Stimulated activated effector memory CD8-positive, alpha-beta T cell treated with anti-CD3 and anti-CD28 coated beads, Interleukin-12 subunit alpha, Interleukin-12 subunit beta, amount 100 ng/mL, for 72 hours (primary cell): ENCODE data around the gene ZNF629.

Experiments
- ATAC-seq: fragments of 150-1000 bp; cut with Tn5 transposase; 2 replicates; pipeline ENCODE4 v1.10.0; 2021
- DNase-seq, 2 donors: peaks; one replicate each; pipeline ENCODE4 v3.0.0; 2021 to 2022; ENCODE audit warnings: low spot score in 2 of 2
- H3K27ac Mint-ChIP-seq: one replicate; pipeline ENCODE4 v1.8.0; 2022; ENCODE audit warnings: mild to moderate bottlenecking, mixed read lengths
- H3K36me3 Mint-ChIP-seq: one replicate; pipeline ENCODE4 v1.8.0; 2022; ENCODE audit warnings: mild to moderate bottlenecking, mixed read lengths
- H3K4me1 Mint-ChIP-seq: one replicate; pipeline ENCODE4 v1.8.0; 2022; ENCODE audit warnings: mixed read lengths
- H3K4me3 Mint-ChIP-seq: one replicate; pipeline ENCODE4 v1.8.0; 2022; ENCODE audit warnings: mild to moderate bottlenecking, mixed read lengths
- H3K9me3 Mint-ChIP-seq: one replicate; pipeline ENCODE4 v1.8.0; 2022; ENCODE audit warnings: mixed read lengths

ZNF629 gene

DNA sequence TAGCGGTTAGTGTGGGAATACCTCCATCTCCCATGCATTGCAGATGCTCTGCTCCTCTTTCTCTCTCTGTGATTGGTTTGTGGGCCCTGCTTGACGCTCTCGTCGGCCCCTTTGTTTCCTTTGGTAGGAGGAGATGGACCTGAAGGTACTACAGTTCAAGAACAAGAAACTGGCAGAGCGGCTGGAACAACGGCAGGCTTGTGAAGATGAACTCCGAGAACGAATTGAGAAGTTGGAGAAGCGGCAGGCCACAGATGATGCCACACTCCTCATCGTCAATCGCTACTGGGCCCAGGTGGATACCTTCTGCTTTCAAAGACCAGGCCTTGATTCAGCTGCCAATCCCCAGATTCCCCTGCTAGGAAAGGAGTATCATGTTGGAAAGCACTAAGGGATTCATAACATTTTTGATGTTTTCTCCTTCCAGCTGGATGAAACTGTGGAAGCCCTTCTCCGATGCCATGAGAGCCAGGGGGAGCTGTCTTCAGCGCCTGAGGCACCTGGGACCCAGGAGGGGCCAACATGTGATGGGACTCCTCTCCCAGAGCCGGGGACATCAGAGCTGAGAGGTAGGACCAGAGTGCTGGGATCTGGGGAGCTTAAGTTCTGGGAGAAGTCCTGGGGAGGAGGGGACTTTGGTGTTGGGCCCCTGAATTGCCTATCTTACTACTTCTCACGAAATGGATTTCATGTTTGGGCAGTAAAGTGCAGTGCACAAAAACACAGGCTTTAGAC, 23.8 kb downstream of the ZNF629 start:
- peak overlapping the region; percentile 84 for H3K27ac Mint-ChIP-seq
- H3K36me3 Mint-ChIP-seq = peaks cover 73% of the 10 kb centered on the region
- H3K4me1 Mint-ChIP-seq = peaks cover 28% of the 10 kb centered on the region
- H3K4me3 Mint-ChIP-seq = peak overlapping the region; percentile 92
- no peak for DNase-seq
- no peak for ATAC-seq
- no peaks in the 10 kb centered on the region for H3K9me3 Mint-ChIP-seq

DNA sequence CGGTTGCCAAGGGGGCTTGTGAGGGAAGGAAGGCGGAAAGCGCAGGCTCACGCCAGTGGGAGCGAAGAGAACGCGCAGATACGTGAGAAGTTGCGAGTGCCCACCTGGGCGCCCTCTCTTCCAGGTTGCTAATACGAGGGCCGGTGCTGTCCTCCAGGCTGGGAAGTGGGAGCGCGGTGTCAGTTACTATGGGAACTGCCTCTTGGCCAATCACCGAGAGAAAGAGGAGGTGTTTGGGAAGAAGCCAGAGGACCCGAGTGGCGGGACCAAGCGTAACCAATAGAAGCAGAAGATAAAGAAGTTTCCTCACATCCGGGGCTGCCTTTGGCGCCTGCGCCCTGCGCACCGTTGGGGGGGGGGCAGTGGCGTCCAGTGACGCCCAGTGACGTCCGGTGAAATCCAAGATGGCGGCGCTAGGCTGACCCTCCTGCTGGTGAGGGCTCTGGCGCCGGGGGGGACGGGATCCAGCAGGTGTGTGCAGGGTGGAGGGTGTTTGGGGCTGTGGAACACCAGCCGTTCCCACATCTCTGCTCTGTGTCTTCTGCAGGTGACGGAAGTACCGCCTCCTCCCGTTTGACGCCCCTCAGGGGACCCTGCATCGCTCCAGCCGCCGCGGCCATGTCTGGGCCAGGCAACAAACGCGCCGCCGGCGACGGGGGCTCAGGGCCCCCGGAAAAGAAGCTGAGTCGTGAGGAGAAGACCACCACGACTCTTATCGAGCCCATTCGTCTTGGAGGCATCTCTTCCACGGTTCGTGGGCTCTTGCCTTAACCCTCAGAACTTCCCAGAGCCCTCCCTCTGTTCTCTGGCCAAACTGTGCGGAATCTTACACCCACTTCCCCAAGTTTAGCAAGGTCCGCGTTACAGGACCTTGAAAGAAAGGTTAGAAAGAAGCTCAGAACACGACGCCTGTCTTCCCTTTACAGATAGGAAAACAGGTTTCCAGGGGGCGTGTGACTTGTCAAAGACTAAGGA, 24.8 kb downstream of the ZNF629 start, which contains the start of the genes CFAP119 and RNF40:
Gene CFAP119, minus strand, starts transcription at position 135 of the 975 bp plus-strand sequence. CDS start 314 bp downstream, outside the sequence.
Gene RNF40, plus strand, starts transcription at position 395 of the 975 bp plus-strand sequence. Its CDS starts 224 bp downstream, at position 619.
- H3K4me3 Mint-ChIP-seq = peak within 1 kb of the TSS; percentile 92
- peaks cover 28% of the 10 kb centered on the region for H3K4me1 Mint-ChIP-seq
- DNase-seq = peak; percentile 86 to 95
- H3K27ac Mint-ChIP-seq = peak within 1 kb of the TSS; percentile 84
- peaks cover 65% of the 10 kb centered on the region for H3K36me3 Mint-ChIP-seq
- ATAC-seq = peak; percentile 94
- H3K9me3 Mint-ChIP-seq = no peaks in the 10 kb centered on the region

DNA sequence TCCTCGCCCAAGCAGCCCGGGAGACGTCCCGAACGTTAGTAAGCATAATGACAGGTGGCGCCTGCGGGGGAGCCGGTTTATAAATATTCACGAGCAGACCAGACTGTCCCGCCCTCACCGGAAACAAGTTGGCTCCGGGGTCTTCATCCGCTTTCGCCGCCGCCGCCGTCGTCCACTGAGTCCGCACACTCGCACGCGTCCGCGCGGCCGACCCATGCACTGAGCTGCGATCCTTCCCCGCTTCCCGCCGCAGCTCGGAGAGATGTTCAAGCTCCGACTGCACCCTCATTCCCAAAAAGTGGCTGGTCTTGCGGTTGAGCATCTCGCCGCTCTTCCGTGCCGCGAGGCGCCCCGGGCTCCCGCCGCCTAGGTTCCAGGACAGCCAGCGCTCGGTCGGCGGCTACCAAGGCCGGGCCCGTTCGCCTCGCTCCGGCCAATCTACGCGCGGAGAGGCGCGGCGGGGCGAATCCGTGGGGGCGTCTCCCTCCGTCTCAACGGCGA, 25.5 kb downstream of the ZNF629 start:
- Mint-ChIP-seq H3K4me3 (peak overlapping the region; percentile 92), H3K4me1 (peaks cover 28% of the 10 kb centered on the region), H3K36me3 (peaks cover 65% of the 10 kb centered on the region), H3K27ac (peak overlapping the region; percentile 84), H3K9me3 (no peaks in the 10 kb centered on the region)
- DNase-seq = peak in 1 of 2 donors; percentile 77
- ATAC-seq = peak; percentile 66

DNA sequence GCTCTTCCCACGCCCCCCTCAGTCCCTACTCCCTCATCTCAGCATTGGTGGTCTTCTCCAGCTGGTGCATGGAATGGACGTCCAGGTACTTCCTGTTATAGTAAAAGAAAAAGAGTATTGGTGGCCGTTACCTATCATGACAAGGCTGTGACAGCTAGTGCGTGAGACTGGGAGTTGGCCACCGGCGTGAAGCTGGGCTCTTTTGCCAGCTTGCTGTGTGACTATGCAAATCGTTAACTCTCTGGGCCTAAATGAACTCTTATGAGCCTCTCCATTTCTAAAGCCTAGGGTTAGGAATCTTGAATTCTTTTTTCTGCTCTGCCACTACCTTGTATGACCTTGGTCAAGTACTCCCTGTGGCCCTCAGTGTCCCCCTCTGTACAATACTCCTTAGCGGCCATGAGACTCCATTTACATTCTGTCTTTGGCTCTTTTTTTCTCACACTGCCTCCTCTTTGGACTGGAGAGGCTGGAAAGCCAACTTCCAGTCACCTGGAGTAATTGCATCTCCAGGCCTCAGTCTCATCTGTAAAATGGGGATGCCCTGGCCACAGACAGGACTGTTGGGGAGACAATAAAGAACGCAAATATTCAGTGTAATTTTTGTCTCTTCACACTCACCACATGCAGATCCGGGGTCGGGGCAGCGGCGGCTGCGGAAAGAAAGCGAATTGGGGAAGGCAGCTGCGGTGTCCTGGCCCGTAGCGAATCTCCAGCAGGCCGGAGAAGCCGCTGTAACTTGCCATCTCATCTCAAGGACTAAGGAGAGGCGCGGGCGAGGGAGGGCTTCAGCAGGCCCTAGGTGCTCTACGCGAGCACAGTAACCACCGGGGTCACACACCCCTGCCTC, 26.2 kb downstream of the ZNF629 start:
- H3K4me3 Mint-ChIP-seq = peak overlapping the region; percentile 92
- H3K27ac Mint-ChIP-seq = peak overlapping the region; percentile 84
- peaks cover 65% of the 10 kb centered on the region for H3K36me3 Mint-ChIP-seq
- peaks cover 28% of the 10 kb centered on the region for H3K4me1 Mint-ChIP-seq
- DNase-seq (no peak), ATAC-seq (no peak)
- no peaks in the 10 kb centered on the region for H3K9me3 Mint-ChIP-seq

DNA sequence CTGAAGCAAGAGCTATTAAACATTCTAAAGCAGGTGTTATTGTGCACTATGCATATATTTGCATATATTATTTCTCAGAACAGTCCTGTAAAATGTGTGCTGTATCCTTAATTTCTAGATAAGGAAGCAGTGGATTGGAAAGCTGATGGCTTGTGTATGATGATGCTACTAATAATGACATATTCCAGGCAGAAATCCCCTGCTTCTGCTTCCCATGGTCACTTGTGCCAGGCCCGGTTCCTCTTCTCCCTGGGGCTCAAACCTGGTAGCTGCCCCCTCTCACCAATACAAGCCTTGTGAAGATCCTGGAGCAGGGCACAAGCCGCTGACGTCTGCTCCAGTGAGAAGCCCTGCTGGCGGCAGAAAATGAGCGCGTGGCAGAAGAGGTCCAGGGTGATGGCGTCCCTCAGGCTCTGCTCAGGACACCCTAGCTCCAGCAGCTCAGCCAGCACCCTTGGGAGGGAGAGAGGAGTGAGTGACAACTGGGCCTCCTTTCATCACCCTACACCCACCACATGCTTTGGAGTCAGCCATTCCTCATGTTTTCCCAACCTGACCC, 26.9 kb downstream of the ZNF629 start:
- Mint-ChIP-seq H3K9me3 (no peaks in the 10 kb centered on the region), H3K36me3 (peaks cover 65% of the 10 kb centered on the region), H3K4me1 (peaks cover 28% of the 10 kb centered on the region), H3K4me3 (peak overlapping the region; percentile 92), H3K27ac (no peak overlapping the region)
- DNase-seq = no peak
- ATAC-seq = no peak

DNA sequence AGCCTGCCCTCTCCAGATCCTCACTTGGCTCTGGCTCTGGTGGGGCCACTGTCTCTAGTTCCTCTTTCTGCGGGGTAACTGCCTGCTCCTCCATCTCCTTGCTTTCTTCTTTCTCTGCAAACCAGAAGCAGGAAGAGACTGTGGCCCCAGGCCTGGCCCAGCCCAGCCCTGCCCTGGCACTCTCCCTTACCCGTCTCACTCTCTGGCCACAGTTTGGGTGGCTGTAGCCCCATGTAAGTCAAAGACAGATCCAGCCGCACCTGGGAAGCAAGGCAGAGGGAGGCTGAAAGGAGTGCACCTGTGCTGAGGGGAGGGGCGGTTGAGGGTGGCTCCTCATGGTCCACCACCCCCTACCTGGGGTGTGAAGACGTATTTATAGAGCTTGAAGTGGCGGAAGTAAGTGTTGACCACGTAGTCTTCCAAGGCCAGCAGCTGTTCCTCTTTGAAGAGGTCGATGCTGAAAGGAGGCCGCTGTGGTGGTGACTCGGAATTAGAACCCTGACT, 28.0 kb downstream of the ZNF629 start:
- Mint-ChIP-seq H3K36me3 (peaks cover 64% of the 10 kb centered on the region), H3K4me1 (peaks cover 27% of the 10 kb centered on the region), H3K9me3 (no peaks in the 10 kb centered on the region), H3K4me3 (no peak overlapping the region), H3K27ac (no peak overlapping the region)
- DNase-seq (no peak), ATAC-seq (no peak)

DNA sequence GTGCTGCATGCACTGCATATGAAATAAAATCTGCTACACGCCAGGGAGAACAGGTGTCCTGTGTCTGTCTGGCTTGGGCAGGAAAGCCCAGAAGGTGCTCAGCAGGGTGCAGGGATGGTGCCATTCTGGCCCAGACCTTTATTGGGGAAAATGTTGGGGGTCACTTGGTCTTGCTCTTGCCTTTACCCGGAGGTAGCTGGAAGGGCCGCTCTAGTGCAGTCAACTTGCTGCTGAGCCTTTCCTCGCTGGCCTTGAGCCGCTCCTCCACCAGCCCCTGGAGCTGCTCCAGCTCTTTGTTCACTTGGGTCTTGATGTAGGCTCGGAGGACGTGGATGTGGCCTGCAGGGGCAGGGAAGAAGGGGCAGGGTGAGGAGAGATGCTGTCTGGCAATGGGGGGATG, 29.7 kb downstream of the ZNF629 start:
- H3K9me3 Mint-ChIP-seq = no peaks in the 10 kb centered on the region
- ATAC-seq (no peak), DNase-seq (no peak)
- no peak overlapping the region for H3K4me3 Mint-ChIP-seq
- H3K4me1 Mint-ChIP-seq = peaks cover 13% of the 10 kb centered on the region
- no peak overlapping the region for H3K27ac Mint-ChIP-seq
- H3K36me3 Mint-ChIP-seq = peaks cover 63% of the 10 kb centered on the region

DNA sequence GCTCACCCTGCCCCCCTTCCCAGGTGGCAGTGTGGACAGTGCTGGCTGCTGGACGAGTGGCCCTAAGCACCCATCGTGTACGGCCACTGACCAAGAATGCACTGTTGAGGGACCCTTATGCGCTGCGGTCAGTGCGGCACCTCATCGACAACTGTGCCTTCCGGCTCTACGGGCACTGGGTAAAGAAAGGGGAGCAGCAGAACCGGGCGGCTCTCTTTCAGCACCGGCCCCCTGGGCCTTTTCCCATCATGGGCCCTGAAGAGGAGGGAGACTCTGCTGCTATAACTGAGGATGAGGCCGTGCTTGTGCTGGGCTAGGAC, 30.3 kb downstream of the ZNF629 start:
- ATAC-seq (no peak), DNase-seq (no peak)
- H3K9me3 Mint-ChIP-seq = no peaks in the 10 kb centered on the region
- no peak overlapping the region for H3K27ac Mint-ChIP-seq
- peaks cover 13% of the 10 kb centered on the region for H3K4me1 Mint-ChIP-seq
- peaks cover 63% of the 10 kb centered on the region for H3K36me3 Mint-ChIP-seq
- no peak overlapping the region for H3K4me3 Mint-ChIP-seq

DNA sequence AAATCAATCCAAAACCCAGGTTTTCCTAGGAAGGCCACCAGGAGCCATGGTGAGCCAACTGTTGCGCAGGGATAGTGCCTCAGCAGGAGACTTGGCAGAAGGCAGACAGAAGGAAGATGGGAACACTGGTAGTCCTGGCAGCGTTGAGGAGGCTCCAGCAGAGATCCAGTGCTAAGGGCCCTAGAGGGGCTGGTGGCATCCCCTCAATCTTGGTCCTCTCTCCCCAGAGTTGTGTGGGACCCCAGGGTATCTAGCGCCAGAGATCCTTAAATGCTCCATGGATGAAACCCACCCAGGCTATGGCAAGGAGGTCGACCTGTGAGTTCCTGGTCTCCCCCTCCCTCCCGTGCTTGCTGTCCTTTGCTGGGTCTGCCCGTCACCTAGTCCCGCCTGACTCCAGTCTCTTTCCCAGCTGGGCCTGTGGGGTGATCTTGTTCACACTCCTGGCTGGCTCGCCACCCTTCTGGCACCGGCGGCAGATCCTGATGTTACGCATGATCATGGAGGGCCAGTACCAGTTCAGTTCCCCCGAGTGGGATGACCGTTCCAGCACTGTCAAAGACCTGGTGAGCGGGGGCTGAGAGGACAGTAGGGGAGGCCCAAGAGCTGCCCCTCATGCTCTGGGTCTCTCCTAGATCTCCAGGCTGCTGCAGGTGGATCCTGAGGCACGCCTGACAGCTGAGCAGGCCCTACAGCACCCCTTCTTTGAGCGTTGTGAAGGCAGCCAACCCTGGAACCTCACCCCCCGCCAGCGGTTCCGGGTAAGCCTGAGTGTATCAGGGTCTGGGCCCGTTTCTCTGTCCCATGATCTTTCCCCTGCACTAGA, 30.8 kb downstream of the ZNF629 start:
- DNase-seq (no peak), ATAC-seq (no peak)
- H3K4me3 Mint-ChIP-seq = no peak overlapping the region
- peaks cover 63% of the 10 kb centered on the region for H3K36me3 Mint-ChIP-seq
- H3K27ac Mint-ChIP-seq = no peak overlapping the region
- H3K9me3 Mint-ChIP-seq = no peaks in the 10 kb centered on the region
- peaks cover 16% of the 10 kb centered on the region for H3K4me1 Mint-ChIP-seq

DNA sequence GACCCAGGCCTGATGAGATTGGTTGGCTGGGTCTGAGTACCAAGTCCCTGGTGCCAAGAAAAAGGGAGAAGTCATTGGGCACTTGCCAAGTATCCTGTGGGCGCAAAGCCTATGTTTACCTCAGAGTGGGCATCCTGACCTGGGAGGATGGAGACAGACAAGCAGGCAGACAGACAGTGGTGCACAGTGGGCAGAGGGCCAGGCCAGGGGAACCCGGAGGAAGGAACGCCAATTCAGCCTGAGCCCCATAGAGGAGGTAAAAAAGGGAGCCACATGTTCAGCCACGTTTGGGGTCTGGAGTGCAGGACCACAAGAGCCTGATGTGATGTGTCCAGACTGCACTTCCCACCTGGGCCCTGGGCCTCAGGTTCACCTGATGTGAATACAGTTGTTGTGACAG, 33.4 kb downstream of the ZNF629 start:
- Mint-ChIP-seq H3K36me3 (peaks cover 86% of the 10 kb centered on the region), H3K27ac (no peak overlapping the region), H3K4me1 (peaks cover 26% of the 10 kb centered on the region), H3K9me3 (no peaks in the 10 kb centered on the region), H3K4me3 (no peak overlapping the region)
- no peak for DNase-seq
- no peak for ATAC-seq

DNA sequence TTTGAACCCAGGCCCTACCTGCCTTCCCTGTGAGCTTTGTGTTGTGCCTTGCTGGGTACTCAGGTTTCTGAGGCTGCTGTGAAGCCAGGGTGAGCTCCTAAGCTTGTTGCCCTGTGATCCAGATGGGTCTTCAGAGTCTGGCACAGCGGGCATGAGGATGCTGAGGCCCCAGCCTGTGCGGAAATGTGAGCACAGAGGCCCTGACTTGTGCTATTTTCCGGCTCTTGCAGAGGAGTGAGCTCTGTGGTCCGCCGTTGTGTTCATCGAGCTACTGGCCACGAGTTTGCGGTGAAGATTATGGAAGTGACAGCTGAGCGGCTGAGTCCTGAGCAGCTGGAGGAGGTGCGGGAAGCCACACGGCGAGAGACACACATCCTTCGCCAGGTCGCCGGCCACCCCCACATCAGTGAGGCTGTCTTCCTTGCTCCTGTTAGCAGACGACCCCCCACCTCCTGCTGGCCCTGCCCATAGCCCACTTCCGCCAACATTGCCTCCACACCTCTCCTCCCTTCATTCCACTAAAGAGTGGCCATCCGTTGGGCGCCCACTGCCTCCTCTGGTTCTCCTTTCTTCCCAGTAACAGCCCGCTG, 36.0 kb downstream of the ZNF629 start:
- H3K36me3 Mint-ChIP-seq = peaks cover 91% of the 10 kb centered on the region
- DNase-seq (no peak), ATAC-seq (no peak)
- no peaks in the 10 kb centered on the region for H3K9me3 Mint-ChIP-seq
- H3K27ac Mint-ChIP-seq = peak overlapping the region; percentile 21
- no peak overlapping the region for H3K4me3 Mint-ChIP-seq
- peaks cover 42% of the 10 kb centered on the region for H3K4me1 Mint-ChIP-seq

DNA sequence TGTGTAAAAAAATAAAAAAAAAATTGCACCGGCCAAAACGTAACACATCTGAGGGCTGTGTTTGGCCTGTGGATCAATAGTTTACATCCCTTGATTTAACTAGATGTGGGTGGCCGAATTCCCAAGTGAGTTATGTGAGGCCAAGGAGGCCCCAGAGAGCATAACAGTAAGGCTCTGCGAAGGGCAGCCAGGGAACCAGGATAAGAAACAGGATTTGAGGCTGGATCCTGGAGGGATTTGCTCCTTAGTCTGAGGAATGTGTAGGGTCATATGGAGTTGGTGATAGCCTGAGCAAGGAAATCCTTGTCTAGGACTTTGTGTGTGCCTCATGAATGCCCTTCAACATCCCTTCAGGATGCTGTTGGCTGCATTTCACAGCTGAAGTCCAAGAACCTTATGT, 36.8 kb downstream of the ZNF629 start:
- Mint-ChIP-seq H3K4me3 (peak overlapping the region; percentile 88), H3K4me1 (peaks cover 44% of the 10 kb centered on the region), H3K27ac (no peak overlapping the region), H3K9me3 (no peaks in the 10 kb centered on the region), H3K36me3 (peaks cover 87% of the 10 kb centered on the region)
- DNase-seq = no peak
- no peak for ATAC-seq

DNA sequence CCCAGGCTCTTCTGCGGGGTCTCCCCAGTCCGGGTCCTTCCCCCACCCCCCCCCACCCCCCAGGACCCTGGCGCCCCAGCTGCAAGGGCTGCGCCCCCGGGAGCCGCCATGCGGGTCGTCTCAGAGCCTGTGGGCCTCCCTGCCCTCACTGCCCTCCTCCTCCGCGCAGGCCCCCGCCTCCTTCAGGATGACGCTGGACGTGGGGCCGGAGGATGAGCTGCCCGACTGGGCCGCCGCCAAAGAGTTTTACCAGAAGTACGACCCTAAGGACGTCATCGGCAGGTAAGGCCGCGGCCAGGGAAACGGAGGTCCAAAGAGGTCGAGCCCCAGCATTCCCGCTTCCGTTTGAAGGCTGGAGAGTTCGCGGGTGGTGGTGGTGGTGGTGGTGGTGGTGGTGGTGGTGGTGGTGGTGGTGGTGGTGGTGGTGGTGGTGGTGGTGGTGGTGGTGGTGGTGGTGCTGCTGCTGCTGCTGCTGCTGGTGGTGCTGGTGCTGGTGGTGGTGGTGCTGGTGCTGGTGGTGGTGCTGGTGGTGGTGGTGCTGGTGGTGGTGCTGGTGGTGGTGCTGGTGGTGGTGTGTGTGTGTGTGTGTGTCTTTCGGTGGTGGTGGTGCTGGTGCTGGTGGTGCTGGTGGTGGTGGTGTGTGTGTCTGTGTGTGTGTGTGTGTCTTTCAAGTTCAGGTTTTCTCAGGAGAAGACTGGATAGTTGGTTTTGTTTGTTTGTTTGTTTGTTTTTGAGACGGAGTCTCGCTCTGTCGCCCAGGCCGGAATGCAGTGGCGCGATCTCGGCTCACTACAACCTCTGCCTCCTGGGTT, 38.2 kb downstream of the ZNF629 start:
- Mint-ChIP-seq H3K27ac (peak overlapping the region; percentile 82), H3K9me3 (no peaks in the 10 kb centered on the region), H3K4me1 (peaks cover 47% of the 10 kb centered on the region), H3K4me3 (peak overlapping the region; percentile 88), H3K36me3 (peaks cover 85% of the 10 kb centered on the region)
- ATAC-seq = peak; percentile 54
- DNase-seq = peak; percentile 23 to 72
